Neural cell (in vitro differentiated cells): ENCODE measurements around the gene ABHD2. TPM values are rescaled to one million over a fixed set of nuclear protein-coding genes. Genes with fewer than 3 reads are reported as not detected.

Experiments used
- H2AFZ ChIP-seq: fragments of 200-600, 300-800 bp; sonication (generic), shearing (Covaris generic); 2 replicates; pipeline ENCODE4 v1.6.0; 2014; ENCODE audit warnings: low read depth, mild to moderate bottlenecking, antibody characterized with exemption, low read length, moderate library complexity
- H3F3A ChIP-seq: fragments of 200-600 bp; shearing (Covaris generic); 2 replicates; pipeline ENCODE4 v1.6.1; 2016; ENCODE audit warnings: mild to moderate bottlenecking, moderate library complexity, mixed read lengths, antibody characterized with exemption, low read length; ENCODE audit not compliant: insufficient read depth, poor library complexity, severe bottlenecking
- H3K27ac ChIP-seq: fragments of 200-600, 300-800 bp; sonication (generic), shearing (Covaris generic); 2 replicates; pipeline ENCODE4 v1.5.1; 2014; ENCODE audit warnings: mild to moderate bottlenecking, low read length, moderate library complexity
- H3K27me3 ChIP-seq: fragments of 300-800, 200-600 bp; sonication (generic), shearing (Covaris generic); 2 replicates; pipeline ENCODE4 v1.6.0; 2014; ENCODE audit warnings: mild to moderate bottlenecking, low read depth, low read length, moderate library complexity; ENCODE audit not compliant: insufficient read depth
- H3K36me3 ChIP-seq: fragments of 300-800, 200-600 bp; sonication (generic), shearing (Covaris generic); 2 replicates; pipeline ENCODE4 v1.5.1; 2014; ENCODE audit warnings: mild to moderate bottlenecking, antibody characterized with exemption, low read length, moderate library complexity; ENCODE audit not compliant: insufficient read depth
- H3K4me2 ChIP-seq: fragments of 300-800, 200-600 bp; sonication (generic), shearing (Covaris generic); 2 replicates; pipeline ENCODE4 v1.6.0; 2014; ENCODE audit warnings: mild to moderate bottlenecking, low read length
- H3K4me3 ChIP-seq: fragments of 300-800, 200-600 bp; sonication (generic), shearing (Covaris generic); 2 replicates; pipeline ENCODE4 v1.5.1; 2014; ENCODE audit warnings: mild to moderate bottlenecking, low read length, moderate library complexity
- H3K79me2 ChIP-seq: fragments of 200-600 bp; shearing (Covaris generic); replicated peaks from 2 replicates; pipeline ENCODE4 v1.6.0; 2014; ENCODE audit warnings: mild to moderate bottlenecking, low read length, moderate library complexity; ENCODE audit not compliant: insufficient read depth
- H3K9ac ChIP-seq: fragments of 300-800, 200-600 bp; sonication (generic), shearing (Covaris generic); 2 replicates; pipeline ENCODE4 v1.6.1; 2016; ENCODE audit warnings: mild to moderate bottlenecking, low read length, mixed read lengths
- H3K9me2 ChIP-seq: fragments of 200-600 bp; shearing (Covaris generic); 2 replicates; pipeline ENCODE4 v1.6.1; 2016; ENCODE audit warnings: mild to moderate bottlenecking, low read length, mixed read lengths; ENCODE audit not compliant: insufficient read depth
- H3K9me3 ChIP-seq: fragments of 200-600, 300-800 bp; sonication (generic), shearing (Covaris generic); 2 replicates; pipeline ENCODE4 v1.6.1; 2016; ENCODE audit warnings: mild to moderate bottlenecking, mixed run types, low read length, moderate library complexity, mixed read lengths
- H4K20me1 ChIP-seq: fragments of 200-600 bp; shearing (Covaris generic); 2 replicates; pipeline ENCODE4 v1.6.1; 2016; ENCODE audit warnings: mild to moderate bottlenecking, mixed run types; ENCODE audit not compliant: insufficient read depth
- EP300 ChIP-seq: fragments of 450-650 bp; conservative IDR thresholded peaks from 2 replicates; pipeline ENCODE4 v1.6.1; 2014; ENCODE audit warnings: antibody characterized with exemption, mild to moderate bottlenecking, moderate library complexity; ENCODE audit not compliant: poor library complexity, severe bottlenecking
- EZH2 ChIP-seq: fragments of 200-600, 300-800 bp; shearing (Covaris generic), sonication (generic); IDR thresholded peaks from 2 replicates; pipeline ENCODE4 v1.6.1; 2014; ENCODE audit warnings: antibody characterized with exemption, low read length, borderline replicate concordance, mild to moderate bottlenecking; ENCODE audit not compliant: insufficient read depth, poor library complexity, severe bottlenecking
- MXI1 ChIP-seq: fragments of 450-650 bp; conservative IDR thresholded peaks from 2 replicates; pipeline ENCODE4 v1.6.1; 2014; ENCODE audit warnings: antibody characterized with exemption, mild to moderate bottlenecking; ENCODE audit not compliant: poor library complexity, severe bottlenecking
- POLR2AphosphoS5 ChIP-seq: IDR thresholded peaks from 2 replicates; pipeline ENCODE4 v1.6.1; 2012
- RAD21 ChIP-seq: fragments of 450-650 bp; conservative IDR thresholded peaks from 2 replicates; pipeline ENCODE4 v1.6.1; 2014; ENCODE audit warnings: antibody characterized with exemption, mild to moderate bottlenecking, moderate library complexity
- SMC3 ChIP-seq: fragments of 450-650 bp; conservative IDR thresholded peaks from 2 replicates; pipeline ENCODE4 v1.6.1; 2014; ENCODE audit warnings: antibody characterized with exemption, mild to moderate bottlenecking, moderate library complexity; ENCODE audit not compliant: poor library complexity
- TAF1 ChIP-seq: IDR thresholded peaks from 2 replicates; pipeline ENCODE4 v1.6.1; 2012; ENCODE audit warnings: low read depth
- polyA plus RNA-seq: library from polyadenylated mRNA; depleted of rRNA; stranded (reverse); fragments of >200 nt; gene quantifications from 2 replicates; pipeline ENCODE4 v1.2.3, GENCODE V29; 2014
- TF ChIP-seq, protein P1 (sequence below): fragments of 450-650 bp; IDR thresholded peaks from 2 replicates; pipeline ENCODE4 v1.5.1; 2014; ENCODE audit warnings: antibody characterized with exemption, mild to moderate bottlenecking, moderate library complexity; ENCODE audit not compliant: poor library complexity, severe bottlenecking
- TF ChIP-seq, protein P2 (sequence below): IDR thresholded peaks from 2 replicates; pipeline ENCODE4 v1.6.1; 2012; ENCODE audit warnings: borderline replicate concordance

The ABHD2 gene
- polyA plus RNA-seq, 1 donor from 2014 or later: 19.0 TPM

- no peak overlapping the region for H3K4me2 ChIP-seq
- H3K36me3 ChIP-seq: no peaks in the 10 kb centered on the region
- H3K9me2 ChIP-seq: no peaks in the 10 kb centered on the region
- no peaks in the 10 kb centered on the region for H3K79me2 ChIP-seq
- no peak overlapping the region for H3K4me3 ChIP-seq
- H3F3A ChIP-seq: no peaks in the 10 kb centered on the region
- no peak overlapping the region for H2AFZ ChIP-seq
- H3K27me3 ChIP-seq: no peaks in the 10 kb centered on the region
- H3K9me3 ChIP-seq: no peaks in the 10 kb centered on the region
- H3K27ac ChIP-seq: peak overlapping the region; percentile 26
- H4K20me1 ChIP-seq: no peaks in the 10 kb centered on the region
- TF ChIP-seq, protein P1, sequence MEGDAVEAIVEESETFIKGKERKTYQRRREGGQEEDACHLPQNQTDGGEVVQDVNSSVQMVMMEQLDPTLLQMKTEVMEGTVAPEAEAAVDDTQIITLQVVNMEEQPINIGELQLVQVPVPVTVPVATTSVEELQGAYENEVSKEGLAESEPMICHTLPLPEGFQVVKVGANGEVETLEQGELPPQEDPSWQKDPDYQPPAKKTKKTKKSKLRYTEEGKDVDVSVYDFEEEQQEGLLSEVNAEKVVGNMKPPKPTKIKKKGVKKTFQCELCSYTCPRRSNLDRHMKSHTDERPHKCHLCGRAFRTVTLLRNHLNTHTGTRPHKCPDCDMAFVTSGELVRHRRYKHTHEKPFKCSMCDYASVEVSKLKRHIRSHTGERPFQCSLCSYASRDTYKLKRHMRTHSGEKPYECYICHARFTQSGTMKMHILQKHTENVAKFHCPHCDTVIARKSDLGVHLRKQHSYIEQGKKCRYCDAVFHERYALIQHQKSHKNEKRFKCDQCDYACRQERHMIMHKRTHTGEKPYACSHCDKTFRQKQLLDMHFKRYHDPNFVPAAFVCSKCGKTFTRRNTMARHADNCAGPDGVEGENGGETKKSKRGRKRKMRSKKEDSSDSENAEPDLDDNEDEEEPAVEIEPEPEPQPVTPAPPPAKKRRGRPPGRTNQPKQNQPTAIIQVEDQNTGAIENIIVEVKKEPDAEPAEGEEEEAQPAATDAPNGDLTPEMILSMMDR: no peak
- TF ChIP-seq POLR2AphosphoS5: no peak
- TF ChIP-seq RAD21: no peak
- no peak for TF ChIP-seq EZH2
- no peak for TF ChIP-seq TAF1
- no peak for TF ChIP-seq EP300
- TF ChIP-seq, protein P2, sequence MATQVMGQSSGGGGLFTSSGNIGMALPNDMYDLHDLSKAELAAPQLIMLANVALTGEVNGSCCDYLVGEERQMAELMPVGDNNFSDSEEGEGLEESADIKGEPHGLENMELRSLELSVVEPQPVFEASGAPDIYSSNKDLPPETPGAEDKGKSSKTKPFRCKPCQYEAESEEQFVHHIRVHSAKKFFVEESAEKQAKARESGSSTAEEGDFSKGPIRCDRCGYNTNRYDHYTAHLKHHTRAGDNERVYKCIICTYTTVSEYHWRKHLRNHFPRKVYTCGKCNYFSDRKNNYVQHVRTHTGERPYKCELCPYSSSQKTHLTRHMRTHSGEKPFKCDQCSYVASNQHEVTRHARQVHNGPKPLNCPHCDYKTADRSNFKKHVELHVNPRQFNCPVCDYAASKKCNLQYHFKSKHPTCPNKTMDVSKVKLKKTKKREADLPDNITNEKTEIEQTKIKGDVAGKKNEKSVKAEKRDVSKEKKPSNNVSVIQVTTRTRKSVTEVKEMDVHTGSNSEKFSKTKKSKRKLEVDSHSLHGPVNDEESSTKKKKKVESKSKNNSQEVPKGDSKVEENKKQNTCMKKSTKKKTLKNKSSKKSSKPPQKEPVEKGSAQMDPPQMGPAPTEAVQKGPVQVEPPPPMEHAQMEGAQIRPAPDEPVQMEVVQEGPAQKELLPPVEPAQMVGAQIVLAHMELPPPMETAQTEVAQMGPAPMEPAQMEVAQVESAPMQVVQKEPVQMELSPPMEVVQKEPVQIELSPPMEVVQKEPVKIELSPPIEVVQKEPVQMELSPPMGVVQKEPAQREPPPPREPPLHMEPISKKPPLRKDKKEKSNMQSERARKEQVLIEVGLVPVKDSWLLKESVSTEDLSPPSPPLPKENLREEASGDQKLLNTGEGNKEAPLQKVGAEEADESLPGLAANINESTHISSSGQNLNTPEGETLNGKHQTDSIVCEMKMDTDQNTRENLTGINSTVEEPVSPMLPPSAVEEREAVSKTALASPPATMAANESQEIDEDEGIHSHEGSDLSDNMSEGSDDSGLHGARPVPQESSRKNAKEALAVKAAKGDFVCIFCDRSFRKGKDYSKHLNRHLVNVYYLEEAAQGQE: no peak
- no peak for TF ChIP-seq MXI1
- TF ChIP-seq SMC3: no peak
- no peak overlapping the region for H3K9ac ChIP-seq
Measured at GRCh38 chr15:89074402-89075012, 13.7 kb upstream of the ABHD2 start.

- no peaks in the 10 kb centered on the region for H3K9me2 ChIP-seq
- H3K9me3 ChIP-seq: no peaks in the 10 kb centered on the region
- no peak overlapping the region for H3K27ac ChIP-seq
- H3K36me3 ChIP-seq: no peaks in the 10 kb centered on the region
- no peak overlapping the region for H3K9ac ChIP-seq
- H3K4me2 ChIP-seq: no peak overlapping the region
- no peak overlapping the region for H3K4me3 ChIP-seq
- H3K27me3 ChIP-seq: no peaks in the 10 kb centered on the region
- no peaks in the 10 kb centered on the region for H3K79me2 ChIP-seq
- H2AFZ ChIP-seq: no peak overlapping the region
- H3F3A ChIP-seq: no peaks in the 10 kb centered on the region
- H4K20me1 ChIP-seq: no peaks in the 10 kb centered on the region
- TF ChIP-seq EP300 (no peak), MXI1 (no peak), EZH2 (no peak), SMC3 (no peak), RAD21 (no peak), POLR2AphosphoS5 (no peak), TAF1 (no peak)
- TF ChIP-seq, protein P2: no peak
- TF ChIP-seq, protein P1: no peak
Measured at GRCh38 chr15:89075101-89075640, 13.1 kb upstream of the ABHD2 start.
